HG03558 (cell line): ENCODE measurements around the gene SLC38A3.

ENCODE experiments used
- ATAC-seq: cut with Tn5 transposase; IDR thresholded peaks from one replicate; pipeline ENCODE4 v1.9.1; 2021; ENCODE audit warnings: moderate number of reproducible peaks; ENCODE audit not compliant: unreplicated experiment; ENCODE audit errors: extremely low read depth

The SLC38A3 gene

GRCh38 chr3:50204804-50205412 lies at the start of gene SLC38A3:
Gene SLC38A3 (plus strand): TSS chr3:50205271. CDS start chr3:50214200, 8,929 bp downstream.
- ATAC-seq = no peak

DNA sequence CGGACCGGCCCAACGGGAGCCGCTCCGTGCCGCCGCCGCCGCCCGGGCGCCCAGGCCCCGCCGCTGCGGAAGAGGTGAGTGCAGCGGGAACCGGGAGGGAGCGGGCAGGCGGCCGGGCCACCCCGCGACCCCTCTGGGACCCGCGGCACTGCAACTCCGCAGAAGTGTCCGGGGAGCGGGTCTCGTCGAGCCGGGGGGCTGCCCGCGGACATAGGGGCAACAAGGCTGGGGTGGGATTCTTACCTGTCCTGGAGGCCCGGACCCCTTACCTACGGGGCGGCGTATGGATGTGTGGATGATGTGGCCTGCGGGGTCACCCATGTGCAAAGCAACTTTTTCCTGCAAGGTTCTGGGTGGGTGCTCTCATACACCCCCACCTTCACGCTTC lies 49.6 kb upstream of the SLC38A3 start:
- no peak for ATAC-seq

DNA sequence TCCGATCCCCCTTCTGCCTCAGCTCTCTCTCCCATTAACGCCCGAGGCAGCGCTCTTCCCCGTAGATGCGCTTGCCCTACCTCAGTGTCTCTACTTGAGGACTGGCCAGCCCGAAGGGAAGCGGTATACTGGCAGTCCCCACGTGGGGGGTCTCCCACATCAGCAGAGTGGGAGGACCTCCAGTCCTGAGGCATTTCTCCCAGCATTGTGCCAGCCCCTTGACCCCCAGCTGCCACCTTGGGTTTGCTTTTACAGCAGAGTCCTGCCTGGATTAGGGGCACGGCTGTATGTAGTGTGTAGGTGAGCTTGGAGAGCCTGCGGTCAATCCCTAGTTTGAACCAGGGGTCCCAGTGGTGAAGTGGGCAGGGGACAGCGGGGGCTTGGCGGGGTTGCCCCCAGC lies 49.2 kb upstream of the SLC38A3 start:
- ATAC-seq = no peak

GRCh38 chr3:50156549-50157493 lies 48.2 kb upstream of the SLC38A3 start:
- no peak for ATAC-seq

- ATAC-seq = no peak
Measured at GRCh38 chr3:50157827-50158529, 47.1 kb upstream of the SLC38A3 start.

DNA sequence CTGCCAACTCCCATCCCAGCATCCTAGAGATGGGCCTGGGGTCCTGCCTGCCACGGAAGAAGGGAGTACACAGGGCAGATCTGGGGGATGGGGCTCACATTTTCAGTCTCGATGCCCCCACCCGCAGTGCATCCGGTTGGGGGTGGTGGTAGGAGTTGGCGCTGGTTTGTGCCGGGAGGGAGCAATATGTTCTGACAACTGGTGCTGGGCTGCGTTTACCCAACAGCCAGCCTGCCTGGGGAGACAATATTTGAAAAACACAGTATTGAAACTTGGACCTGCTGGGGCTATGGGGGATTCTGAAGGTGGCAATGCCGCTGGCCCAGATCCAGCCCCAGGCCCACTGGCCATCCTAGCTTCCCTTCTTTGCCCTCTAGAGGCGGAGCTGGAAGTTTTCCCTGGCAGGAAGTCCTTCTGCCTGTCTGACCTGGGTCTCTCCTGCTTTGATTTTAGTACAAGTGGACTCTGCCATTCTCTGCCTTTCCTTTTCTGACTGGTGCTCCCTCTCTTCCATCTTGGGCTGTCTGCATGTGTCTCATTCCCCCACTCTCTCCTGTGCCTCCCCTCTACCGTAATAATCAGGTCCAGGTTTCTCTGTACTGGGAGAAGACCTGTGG lies 46.4 kb upstream of the SLC38A3 start:
- ATAC-seq = no peak

- ATAC-seq = no peak
Measured at GRCh38 chr3:50160561-50160983, 44.5 kb upstream of the SLC38A3 start.

DNA sequence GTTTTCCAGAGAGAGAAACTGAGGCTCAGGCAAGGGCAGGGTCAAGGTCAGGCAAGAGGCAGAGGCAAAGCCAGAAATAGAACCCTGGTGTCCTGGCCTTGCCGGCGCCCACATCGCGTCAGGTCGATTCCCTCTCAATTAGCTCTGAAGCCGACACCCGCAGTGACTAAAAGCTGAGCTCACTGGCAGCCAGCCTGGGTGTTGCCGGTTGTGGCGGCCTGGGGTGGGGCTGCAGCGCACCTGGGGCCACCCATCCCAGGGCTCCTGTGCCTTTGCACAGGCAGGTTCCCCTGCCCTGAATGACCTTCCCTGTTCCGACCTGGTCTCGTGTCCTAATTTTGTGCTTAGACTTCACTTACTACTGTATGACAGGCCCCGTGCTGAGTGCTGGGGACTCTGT lies 43.8 kb upstream of the SLC38A3 start:
- no peak for ATAC-seq

GRCh38 chr3:50162034-50162883 lies 42.8 kb upstream of the SLC38A3 start:
- no peak for ATAC-seq

DNA sequence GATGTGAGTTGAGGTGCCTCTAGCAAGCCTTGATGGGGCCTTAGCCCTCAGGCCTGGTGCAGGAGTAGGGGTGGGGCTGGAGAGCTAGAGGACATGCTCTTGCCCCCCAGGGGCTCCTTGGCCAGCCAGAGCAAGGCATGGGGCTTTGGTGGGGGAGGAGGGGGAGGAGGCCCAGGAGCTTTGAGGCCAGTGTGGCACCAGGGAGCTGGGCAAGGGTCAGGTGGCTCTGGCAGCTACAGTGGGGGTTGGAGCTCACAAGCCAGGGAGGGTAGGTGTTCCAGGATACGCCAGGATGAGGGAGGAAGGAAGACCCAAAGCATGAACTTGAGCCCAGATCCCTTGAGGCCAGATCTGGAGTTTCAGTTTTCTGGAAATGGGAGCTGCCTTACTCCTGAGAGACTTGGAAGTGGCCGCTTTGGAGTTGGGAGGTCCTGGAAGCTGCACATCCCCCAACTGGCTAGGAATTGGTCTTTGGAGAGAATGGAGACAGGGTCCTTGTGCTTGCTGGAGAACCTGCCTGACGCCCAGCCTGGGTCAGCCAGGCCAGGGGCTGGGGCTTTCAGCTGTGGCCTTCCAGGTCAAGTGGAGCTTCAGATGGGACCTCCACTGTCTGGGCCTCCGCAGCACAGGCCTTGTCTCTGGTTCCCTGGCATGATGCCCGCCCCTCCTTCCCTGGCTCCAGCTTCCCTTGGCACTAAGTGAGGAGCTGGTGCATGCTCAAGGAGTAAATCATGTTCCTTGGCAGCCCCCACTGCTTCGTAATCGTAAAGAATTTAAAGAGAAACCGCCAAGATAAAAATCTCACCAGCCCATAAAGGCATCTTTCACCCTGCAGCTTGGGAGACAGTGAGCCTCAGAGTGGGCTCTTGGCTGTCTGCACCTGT lies 41.3 kb upstream of the SLC38A3 start:
- ATAC-seq = no peak

DNA sequence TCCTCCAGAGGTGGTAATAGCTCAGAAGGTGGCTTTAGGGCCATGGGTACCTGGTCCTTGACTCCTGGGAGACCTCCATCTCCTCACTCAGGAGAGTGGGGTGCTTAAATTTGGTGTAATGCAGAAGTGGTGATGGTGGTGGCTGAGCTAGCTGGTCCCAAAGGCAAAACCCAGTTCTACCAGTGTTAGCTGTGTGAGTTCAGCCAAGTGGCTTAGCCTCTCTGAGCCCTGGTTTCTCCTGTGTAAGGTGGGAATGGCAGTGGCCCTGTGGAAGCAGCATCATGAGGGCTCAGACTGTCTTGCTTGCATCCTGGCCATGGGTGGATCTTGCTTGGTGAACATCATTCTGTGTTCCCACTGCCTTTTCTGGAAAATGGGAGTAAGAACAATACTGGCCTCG lies 40.6 kb upstream of the SLC38A3 start:
- ATAC-seq = no peak

DNA sequence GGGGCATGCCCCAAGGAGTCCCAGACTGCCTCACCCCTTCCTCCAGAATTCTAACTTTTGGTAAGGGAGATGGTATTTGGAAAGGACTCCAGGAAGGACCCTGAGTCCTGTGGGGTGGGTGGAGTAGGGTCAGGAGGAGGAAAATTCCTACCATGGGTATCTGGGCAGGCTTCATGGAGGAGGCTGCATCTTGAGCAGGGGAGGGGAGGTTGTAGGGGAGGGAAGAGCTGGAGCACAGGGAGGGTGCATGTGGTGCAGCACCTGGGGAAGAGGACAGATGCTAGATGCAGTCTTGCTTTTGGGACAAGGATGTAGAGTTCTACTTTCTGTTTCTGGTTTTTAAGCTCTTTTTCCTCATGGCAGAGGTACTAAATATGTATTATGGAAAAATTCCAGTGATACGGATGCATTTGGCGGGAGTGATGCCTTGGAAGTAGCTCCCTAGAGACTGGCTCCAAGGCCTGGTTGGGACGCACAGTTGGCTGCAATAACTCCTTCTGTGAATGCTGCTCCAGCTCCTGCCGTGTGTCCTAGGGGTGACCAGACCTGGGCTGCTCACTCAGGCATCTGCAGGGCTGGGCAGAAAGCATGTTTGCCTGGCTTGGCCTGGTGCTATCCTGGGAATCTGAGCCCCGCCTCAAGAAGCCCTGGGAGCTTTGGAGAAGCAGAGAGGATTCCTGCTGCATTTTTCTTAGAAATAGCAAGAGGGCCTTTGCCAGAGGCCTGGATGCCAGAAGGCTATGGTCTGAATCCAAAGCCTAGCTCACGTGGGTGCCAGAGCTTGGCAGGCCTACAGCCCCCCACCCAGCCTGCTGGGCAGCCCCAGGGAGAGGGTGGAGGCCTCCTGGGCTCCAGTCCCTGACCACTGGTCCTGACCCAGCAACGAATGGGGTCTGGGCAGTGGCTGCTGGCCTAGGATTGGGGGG lies 39.8 kb upstream of the SLC38A3 start:
- no peak for ATAC-seq

GRCh38 chr3:50165910-50166538 lies 39.0 kb upstream of the SLC38A3 start:
- ATAC-seq = no peak

DNA sequence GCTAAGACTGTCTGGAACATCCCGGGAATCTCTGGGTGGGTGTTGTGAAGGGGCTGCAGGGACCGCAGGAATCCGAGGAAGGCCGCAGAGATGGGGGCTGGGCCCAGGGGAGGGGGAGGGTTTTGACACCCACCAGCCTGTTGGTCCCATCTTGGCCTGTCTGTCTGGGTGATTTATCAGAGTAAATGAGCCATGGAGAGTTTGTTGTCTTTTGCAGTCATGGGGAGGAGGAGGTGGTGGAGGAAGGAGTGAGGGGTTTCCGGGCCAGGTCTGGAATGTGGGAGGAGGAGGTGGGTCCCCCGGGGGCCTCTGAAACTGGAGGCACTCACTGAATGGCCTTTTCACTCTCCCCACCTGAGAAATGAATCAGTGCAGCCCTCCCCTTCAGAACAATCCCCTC lies 38.5 kb upstream of the SLC38A3 start:
- ATAC-seq = no peak

GRCh38 chr3:50167069-50167840 lies 37.8 kb upstream of the SLC38A3 start:
- no peak for ATAC-seq

DNA sequence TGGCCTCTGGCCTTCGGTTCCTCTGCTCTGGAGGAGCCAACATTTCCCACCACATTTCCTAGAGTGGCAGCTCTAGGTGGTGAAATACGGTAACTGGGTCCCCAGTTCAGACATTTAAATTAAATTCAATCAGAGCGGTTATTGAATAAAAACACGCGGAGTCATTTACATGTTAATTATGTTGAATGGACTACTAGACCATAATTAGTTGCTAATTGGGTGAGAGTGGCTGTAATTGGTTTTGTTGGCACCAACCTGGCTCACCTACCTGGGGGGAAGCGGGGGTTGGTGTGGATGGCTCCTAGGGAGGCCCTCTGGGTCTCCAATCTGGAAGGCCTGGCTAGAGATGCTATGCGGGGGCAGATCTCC lies 37.2 kb upstream of the SLC38A3 start:
- no peak for ATAC-seq

DNA sequence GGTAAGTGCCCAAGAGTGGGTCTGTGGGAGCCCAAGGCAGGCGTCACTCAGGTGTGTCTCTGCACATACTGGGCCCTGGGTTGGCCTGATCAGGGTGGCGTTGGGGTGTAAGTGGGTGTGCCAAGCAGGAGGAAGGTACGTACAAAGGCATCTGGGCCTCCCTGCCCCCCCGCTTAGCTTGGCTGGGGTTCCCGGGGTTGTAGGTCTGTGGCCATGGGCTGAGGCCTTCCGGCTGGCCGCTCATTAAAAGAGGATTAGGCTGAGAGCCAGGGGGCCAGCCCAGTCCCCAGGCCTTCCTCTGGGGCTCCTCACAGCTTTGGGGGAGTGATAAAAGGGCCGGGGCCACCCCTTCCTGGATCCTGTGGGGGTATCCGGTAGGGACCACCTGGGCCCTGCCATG lies 36.7 kb upstream of the SLC38A3 start:
- ATAC-seq = no peak
